Mucosa of descending colon (tissue), 3 donors: ENCODE data around the gene CRISPLD2. TPM values are rescaled to one million over a fixed set of nuclear protein-coding genes. Genes with fewer than 3 reads are reported as not detected.

ENCODE experiments used
- ATAC-seq: fragments of 200-7000 bp; cut with Tn5 transposase; one replicate; pipeline ENCODE4 v1.9.1; 2020; ENCODE audit warnings: mild to moderate bottlenecking, moderate library complexity
- DNase-seq, 3 donors: peaks; one replicate each; pipeline ENCODE4 v3.0.0-alpha.2; 2020
- H3K36me3 ChIP-seq: fragments of 200-600 bp; one replicate; pipeline ENCODE4 v1.8.0; 2021; ENCODE audit warnings: low read depth, mild to moderate bottlenecking
- H3K4me1 ChIP-seq: fragments of 200-600 bp; one replicate; pipeline ENCODE4 v1.8.0; 2021; ENCODE audit warnings: low read depth, mild to moderate bottlenecking
- H3K4me3 ChIP-seq: fragments of 200-600 bp; one replicate; pipeline ENCODE4 v1.8.0; 2021; ENCODE audit warnings: mild to moderate bottlenecking
- H3K9me3 ChIP-seq: fragments of 200-600 bp; one replicate; pipeline ENCODE4 v1.8.0; 2021; ENCODE audit warnings: mild to moderate bottlenecking
- intact Hi-C, 2 donors: fragments of 100-400 bp; cut with DNase I in 1 of 2; cut with micrococcal nuclease in 1 of 2; formaldehyde crosslinking; loops; one replicate each; pipeline versions ENCODE4 v1.11.0 to v1.11.1; 2022; cut with DNase I, micrococcal nuclease
- total RNA-seq, 3 donors: library from RNA; stranded (reverse); fragmentation: NEBNext Ultra II Directional in 2 of 3; extraction: Animal tissue kit (Norgen Biotek cat#: 25700) in 2 of 3; gene quantifications; one replicate each; pipeline versions ENCODE4 v1.2.1 to v1.2.4, GENCODE V29; 2021 to 2023
- TF ChIP-seq, protein P1 (sequence below): fragments of 200-600 bp; IDR thresholded peaks from one replicate; pipeline ENCODE4 v1.8.0; 2022; ENCODE audit warnings: antibody characterized with exemption, mild to moderate bottlenecking
- donor health status: DM: no; HTN: no; CAD: no; lungs with moderate emphysema.
- donor health status: DM: no; HTN: no; CAD: no.
- donor health status: DM: no; HTN: yes; CAD: no.

CRISPLD2 gene
- total RNA-seq, 3 donors from 2014 or later, result 10.5 to 114 (median 38.7) TPM

DNA sequence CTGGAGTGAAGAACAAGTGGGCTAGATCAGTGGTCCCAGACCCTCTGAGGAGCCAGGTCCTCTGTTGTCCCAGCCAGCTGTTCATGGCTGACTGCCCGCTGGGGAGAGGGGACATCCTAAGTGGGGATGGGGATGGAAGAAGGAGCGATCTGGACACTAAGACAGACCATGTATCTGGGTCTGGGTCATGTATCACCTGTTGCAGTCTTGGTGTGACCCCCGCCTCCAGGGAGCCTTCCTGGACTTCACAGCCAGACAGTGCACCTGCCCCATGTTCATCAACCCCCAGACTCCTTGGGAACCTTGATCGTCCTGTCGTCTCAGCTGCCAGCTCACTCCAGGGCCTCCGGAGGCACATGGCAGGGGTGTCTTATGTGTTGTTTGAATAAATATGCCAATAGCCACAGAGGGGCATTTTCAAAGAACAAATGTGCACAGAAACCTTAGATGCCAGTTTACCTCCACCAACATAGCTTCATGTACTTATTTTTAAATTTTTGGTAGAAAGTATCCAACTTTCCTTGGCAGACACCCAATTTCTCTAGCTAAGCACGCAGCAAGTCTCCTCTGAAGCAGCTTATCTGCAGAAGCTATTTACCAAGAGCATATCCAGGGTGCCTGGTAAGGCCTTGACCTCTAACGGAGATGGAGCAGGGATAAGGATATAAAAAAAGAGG, 43.2 kb downstream of the CRISPLD2 start:
- TF ChIP-seq, protein P1, sequence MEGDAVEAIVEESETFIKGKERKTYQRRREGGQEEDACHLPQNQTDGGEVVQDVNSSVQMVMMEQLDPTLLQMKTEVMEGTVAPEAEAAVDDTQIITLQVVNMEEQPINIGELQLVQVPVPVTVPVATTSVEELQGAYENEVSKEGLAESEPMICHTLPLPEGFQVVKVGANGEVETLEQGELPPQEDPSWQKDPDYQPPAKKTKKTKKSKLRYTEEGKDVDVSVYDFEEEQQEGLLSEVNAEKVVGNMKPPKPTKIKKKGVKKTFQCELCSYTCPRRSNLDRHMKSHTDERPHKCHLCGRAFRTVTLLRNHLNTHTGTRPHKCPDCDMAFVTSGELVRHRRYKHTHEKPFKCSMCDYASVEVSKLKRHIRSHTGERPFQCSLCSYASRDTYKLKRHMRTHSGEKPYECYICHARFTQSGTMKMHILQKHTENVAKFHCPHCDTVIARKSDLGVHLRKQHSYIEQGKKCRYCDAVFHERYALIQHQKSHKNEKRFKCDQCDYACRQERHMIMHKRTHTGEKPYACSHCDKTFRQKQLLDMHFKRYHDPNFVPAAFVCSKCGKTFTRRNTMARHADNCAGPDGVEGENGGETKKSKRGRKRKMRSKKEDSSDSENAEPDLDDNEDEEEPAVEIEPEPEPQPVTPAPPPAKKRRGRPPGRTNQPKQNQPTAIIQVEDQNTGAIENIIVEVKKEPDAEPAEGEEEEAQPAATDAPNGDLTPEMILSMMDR, result no peak
- intact Hi-C loops, result no loop called here
- ATAC-seq, result no peak
- peaks cover 18% of the 10 kb centered on the region for H3K9me3 ChIP-seq
- no peak overlapping the region for H3K4me3 ChIP-seq
- no peaks in the 10 kb centered on the region for H3K36me3 ChIP-seq
- no peaks in the 10 kb centered on the region for H3K4me1 ChIP-seq
- no peak for DNase-seq

DNA sequence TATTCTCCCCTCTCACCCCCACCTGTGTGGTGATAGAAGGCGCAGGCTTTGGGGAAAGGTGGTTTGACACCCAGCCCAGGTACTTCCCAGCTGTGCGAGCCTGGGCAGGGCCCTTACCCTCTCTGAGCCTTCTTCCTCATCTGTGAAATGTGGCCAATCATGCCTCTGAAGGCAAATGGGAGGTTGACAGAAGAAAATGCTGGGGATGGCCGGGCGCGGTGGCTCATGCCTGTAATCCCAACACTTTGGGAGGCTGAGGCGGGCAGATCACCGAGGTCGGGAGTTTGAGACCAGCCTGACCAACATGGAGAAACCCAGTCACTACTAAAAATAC, 43.7 kb downstream of the CRISPLD2 start:
- Histone ChIP-seq H3K4me1 (no peaks in the 10 kb centered on the region), H3K36me3 (no peaks in the 10 kb centered on the region), H3K9me3 (peaks cover 18% of the 10 kb centered on the region), H3K4me3 (no peak overlapping the region)
- intact Hi-C loops, result no loop called here
- no peak for ATAC-seq
- TF ChIP-seq, protein P1, result no peak
- no peak for DNase-seq

DNA sequence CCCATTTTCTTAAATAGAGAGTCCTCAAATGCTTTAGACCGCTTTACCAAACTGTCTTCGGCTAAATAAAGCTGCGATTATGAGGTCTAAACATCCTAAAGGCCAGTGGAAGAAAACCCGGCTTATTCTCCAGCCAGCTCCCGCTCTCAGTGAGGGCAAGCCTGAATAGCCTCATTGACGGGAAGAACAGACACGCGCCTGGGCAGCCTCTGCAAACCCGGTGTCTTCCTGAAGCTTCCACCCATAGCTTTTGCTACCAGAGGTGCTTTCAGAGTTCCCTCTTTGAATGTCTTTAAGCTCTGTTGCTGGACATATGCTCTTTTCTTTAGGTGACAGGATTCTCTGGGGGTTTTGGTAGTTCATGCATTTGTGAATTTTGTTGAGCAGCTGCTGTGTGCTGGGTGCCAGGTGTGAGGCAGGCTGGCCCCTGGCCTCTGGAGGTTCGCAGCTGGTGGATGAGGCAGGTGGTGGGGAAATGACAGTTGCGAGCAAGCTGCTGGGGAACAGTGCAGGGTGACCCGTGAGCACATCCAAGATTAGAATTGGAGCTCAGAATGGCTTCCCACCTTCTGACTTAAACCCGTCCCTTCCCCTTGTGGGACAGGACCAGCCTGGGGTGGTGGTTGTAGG, 44.7 kb downstream of the CRISPLD2 start:
- no peaks in the 10 kb centered on the region for H3K36me3 ChIP-seq

DNA sequence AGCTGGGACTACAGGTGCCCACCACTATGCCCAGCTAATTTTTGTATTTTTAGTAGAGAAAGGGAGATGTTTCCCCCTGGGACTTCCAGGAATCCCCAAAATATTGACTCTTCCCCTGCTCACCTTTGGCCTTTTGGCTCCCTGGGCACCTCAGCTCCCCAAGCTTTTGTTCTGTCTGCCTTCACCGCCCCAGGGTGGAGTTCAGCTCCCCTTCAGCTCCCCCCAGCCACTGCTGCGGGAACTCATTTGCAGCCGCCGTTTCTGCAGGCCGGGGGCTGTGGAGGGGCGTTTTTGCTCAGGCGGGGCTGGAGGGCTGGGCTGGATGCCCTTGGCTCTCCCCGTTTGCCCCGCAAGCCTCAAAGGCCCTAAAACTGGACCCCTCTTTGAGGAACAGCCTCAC, 47.9 kb downstream of the CRISPLD2 start:
- H3K36me3 ChIP-seq, result no peaks in the 10 kb centered on the region
- intact Hi-C loops, result no loop called here
- TF ChIP-seq, protein P1, result no peak

More for the DNA sequence above, 44.7 kb downstream of the CRISPLD2 start:
- TF ChIP-seq, protein P1, result no peak
- intact Hi-C loops, result no loop called here
- H3K4me1 ChIP-seq, result no peaks in the 10 kb centered on the region
- DNase-seq (no peak), ATAC-seq (no peak)
- H3K4me3 ChIP-seq, result no peak overlapping the region
- peaks cover 11% of the 10 kb centered on the region for H3K9me3 ChIP-seq

DNA sequence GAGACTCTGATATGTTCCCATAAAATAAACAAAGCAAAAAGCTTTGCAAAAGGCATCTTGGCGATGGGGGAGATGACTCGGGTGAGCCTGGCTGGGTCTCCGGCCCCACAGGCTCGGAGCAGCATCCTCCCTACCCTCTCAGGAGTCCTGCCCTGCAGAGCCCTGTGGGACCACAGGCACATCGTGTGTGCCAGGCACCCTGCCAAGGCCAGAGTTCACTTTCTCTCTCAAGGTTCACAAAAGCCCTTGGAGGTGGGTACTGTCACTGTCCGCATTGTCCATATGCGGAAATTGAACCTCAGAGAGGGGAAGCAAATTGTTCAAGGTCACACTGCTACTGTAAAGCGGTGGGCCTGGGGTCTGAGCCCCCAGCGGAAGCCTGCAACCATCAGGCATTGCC, 48.5 kb downstream of the CRISPLD2 start:
- Histone ChIP-seq H3K36me3 (no peaks in the 10 kb centered on the region), H3K4me1 (no peaks in the 10 kb centered on the region), H3K9me3 (no peaks in the 10 kb centered on the region), H3K4me3 (no peak overlapping the region)
- TF ChIP-seq, protein P1, result no peak
- DNase-seq (no peak), ATAC-seq (no peak)
- intact Hi-C loops, result no loop called here

More for the DNA sequence above, 47.9 kb downstream of the CRISPLD2 start:
- H3K4me3 ChIP-seq, result no peak overlapping the region
- no peaks in the 10 kb centered on the region for H3K9me3 ChIP-seq
- no peaks in the 10 kb centered on the region for H3K4me1 ChIP-seq
- ATAC-seq (no peak), DNase-seq (no peak)
